HG02571 (cell line): Measurements from ENCODE around the gene PROSER1.
"Not testable (repeated sequence)": the region's sequence is repeated elsewhere in the genome, so short reads cannot be mapped to it uniquely, and the experiment has no call there.

Experiments
- ATAC-seq: cut with Tn5 transposase; IDR thresholded peaks from one replicate; pipeline ENCODE4 v1.9.1; 2021; ENCODE audit warnings: mild to moderate bottlenecking, moderate library complexity; ENCODE audit not compliant: unreplicated experiment

Gene PROSER1

GRCh38 chr13:39037880-39038568 is at the start of gene PROSER1, which contains the start of gene NHLRC3:
PROSER1 (minus strand) TSS chr13:39038089; CDS start chr13:39037242, 847 bp downstream.
NHLRC3 (plus strand) TSS chr13:39038456; CDS start chr13:39038640, 184 bp downstream.
- ATAC-seq: peak; percentile 66

DNA sequence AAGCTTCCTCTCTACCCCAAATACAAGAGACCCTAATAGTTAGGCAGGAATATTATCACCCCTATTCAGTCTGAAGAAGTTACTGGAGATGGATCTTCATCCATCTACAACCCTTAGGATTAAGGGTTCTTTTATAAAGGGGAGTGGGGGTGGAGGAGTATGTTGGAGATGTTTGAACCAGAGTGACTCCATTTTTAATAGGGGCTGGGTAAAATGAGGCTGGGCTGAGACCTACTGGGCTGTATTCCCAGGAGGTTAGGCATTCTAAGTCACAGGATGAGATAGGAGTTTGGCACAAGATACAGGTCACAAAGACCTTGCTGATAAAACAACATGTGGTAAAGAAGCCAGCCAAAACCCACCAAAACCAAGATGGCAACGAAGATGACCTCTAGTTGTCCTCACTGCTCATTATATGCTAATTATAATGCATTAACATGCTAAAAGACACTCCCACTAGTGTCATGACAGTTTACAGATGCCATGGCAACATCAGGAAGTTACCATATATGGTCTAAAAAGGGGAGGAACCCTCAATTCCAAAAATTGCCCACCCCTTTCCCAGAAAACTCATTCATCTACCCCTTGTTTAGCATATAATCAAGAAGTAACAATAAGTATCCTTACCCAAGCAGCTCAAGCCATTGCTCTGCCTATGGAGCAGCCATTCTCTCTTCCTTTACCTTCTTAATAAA is 48.5 kb upstream of the PROSER1 start:
- not testable (repeated sequence) for ATAC-seq

DNA sequence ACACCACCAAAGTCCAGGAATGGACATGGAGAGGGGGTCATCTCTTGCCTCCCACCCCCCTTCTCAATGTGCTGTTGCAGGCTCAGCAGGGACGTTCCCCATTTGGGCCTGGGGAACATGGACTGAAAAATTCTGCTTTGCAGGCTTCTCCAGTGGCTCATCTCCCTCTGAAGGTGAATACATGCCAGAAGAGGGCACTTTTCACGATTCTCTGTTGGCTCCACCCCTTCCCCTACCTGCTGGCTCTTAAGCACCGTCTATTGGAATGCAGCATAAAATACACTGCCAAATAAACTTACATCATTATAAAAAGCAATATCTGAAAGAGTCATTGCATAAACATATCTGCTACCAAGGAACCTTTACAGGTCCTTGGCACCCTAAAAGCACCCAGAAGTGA is 36.1 kb upstream of the PROSER1 start:
- no peak for ATAC-seq

DNA sequence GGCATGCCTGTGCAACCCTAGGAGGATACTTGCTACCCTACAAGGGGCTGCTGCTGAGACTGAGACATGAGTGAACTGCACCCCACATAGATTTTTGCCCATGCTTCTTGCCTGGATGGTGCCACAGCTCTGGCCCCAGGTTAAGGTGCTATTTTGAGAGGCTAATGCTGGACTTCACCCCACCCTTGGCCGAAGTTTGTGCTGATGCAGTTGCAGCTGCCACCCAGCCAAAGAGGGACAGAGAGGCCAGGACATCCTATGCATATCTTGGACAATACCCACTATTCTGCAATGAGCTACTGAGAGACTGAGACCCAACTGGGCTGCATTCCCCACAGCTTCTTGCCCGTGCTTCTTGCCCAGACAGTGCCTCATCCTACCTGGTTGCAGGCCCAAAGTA is 35.0 kb upstream of the PROSER1 start:
- no peak for ATAC-seq

DNA sequence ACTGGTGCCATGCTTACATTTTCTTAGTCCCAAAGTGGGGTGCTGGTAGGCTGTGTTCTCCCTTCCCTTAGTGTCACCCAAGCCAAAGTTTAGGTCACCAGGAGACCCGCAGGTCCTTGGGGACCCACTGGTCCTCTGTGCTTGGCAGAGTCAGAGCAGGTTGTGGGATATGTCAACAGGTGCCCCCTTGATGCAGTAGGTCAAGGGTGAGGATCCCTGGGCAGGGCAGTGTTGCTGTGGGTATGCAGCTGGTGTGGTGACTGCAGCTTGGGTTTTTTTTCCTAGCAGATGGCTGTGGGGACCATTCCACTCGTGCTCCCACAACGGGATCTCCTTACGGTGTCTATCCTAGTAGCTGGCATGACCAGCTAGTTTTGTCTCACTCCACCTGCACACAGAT is 24.1 kb upstream of the PROSER1 start:
- no peak for ATAC-seq

GRCh38 chr13:39058040-39058439 is 20.2 kb upstream of the PROSER1 start:
- ATAC-seq: no peak

DNA sequence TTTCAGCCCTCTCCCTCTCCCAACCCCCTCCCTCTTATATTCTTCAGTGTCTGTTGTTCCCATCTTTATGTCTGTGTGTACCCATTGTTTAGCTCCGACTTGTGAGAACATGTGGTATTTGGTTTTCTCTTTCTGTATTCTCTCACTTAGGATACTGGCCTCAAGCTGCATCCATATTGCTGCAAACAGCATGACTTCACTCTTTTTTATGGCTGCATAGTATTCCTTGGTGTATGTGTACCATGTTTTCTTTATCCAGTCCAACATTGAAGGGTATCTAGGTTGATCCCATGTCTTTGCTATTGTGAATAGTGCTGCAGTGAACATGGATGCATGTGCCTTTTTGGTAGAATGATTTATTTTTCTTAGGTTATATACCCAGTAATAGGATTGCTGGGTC is 18.1 kb upstream of the PROSER1 start:
- ATAC-seq: no peak

DNA sequence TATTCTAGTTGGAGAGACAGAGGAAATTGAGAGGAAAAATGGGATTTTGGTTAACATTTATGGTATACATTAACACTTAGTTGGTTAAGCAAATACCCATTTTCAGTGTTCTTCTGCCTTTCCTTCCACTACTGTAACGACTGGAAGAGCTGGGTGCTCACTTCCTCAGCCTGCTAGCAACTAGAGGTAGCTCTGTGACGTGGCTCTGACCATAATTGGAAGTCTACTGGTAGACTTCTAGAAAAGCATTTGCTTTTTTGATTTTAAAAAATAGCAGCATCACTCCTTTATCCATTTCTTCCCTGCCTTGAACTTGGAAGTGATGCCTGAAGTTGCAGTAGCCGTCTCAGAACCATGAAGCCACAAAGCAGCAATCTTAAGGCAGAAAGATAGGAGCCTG is 16.2 kb upstream of the PROSER1 start:
- ATAC-seq: no peak

DNA sequence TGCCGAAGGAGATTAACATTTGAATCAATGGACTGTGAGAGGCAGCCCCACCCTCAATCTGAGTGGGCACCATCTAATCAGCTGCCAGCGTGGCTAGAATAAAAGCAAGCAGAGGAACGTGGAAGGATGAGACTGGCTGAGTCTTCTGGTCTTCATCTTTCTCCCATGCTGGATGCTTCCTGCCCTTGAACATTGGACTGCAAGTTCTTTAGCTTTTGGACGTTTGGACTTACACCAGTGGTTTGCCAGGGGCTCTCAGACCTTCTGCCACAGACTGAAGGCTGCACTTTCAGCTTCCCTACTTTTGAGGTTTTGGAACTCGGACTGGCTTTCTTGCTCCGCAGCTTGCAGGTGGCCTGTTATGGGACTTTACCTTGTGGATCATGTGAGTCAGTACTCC is 15.1 kb upstream of the PROSER1 start:
- ATAC-seq: no peak

DNA sequence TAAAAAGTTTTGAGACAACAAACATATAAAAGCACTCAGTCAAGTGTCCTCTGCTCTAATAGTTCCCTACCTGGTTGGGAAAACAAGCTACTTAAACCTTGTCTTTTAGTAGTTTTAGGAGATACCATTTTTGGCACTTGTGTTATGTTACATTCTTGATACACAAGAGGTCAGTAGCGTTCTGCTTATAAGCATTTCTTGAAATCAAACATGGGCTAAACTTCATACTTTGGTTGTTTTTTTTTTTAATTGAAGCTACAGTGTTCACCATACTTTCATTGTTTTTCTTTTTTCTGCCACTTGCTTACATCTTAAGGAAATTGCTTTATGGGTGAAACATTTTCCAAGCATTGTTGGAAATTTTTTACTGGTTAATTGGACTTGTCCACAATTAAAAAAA is 13.3 kb upstream of the PROSER1 start:
- ATAC-seq: no peak

DNA sequence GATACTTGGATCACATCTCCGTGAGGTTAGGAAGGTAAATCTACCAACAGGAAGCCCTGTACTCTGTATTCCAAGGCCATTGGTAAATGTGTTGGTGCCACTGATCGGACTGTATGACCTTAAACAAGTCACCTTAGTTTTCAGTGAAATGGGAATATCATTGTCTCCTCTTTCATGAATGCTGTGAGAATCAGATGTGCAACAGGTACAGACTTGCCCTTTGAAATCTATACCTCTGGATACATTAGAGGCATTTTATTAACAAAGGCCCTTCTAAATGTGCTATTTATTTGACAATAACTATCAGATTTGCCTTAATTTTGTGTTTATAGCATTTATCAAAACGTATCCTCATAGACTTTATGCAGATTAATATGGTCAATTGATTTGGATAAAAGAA is 11.4 kb upstream of the PROSER1 start:
- no peak for ATAC-seq

DNA sequence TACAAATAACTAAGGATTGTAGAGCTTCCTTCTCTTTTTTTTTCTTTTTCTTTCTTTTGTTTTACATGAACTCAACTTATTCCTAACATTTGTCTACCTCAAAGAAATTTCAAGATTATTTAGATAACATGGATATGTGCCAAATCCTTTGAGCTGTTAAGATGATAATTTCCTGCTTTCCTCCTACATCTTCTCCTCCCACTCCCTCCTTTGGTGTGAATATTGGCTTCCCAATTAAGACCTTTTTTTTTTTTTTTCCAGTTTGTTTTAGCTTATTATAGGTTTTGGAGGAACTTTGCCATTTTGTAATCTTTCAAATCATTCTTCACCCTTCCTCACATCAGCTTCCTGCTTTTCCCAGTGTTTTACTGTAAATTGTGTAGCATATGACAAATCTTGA is 10.9 kb upstream of the PROSER1 start:
- ATAC-seq: no peak

DNA sequence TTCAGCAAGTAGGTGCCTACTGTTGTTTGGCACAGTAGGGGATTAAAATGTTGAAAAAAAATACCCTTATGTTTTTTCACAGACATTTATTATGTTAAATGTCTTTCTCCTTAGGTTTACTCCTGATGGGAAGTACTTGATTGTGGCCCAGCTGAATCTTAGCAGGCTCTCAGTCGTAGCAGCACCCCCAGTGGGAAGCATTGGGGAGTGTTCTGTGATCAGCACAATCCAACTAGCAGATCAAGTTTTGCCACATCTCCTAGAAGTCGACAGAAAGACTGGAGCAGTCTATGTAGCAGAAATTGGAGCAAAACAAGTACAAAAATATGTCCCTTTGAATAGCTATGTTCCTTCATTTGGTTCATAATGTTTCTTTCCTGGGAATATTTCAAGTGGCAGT is 9.7 kb upstream of the PROSER1 start:
- no peak for ATAC-seq

DNA sequence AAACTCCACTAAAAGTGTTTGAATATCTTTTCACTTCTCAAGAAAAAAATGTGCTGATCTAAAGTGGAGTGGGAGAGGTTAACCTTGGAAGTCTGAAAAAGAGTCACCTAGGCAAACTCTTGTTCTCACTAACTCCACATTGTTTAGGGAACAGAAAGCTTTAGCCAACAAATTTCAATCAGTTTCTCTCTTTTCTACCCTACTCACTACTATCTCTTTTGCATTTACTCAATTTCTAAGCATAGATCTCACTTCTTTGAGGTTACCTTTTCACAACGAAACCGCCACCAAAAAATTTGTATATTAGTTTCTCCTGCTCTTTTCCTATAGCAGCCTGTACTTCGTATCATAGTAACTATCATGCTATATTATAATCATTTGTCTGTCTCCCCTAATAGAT is 6.6 kb upstream of the PROSER1 start:
- peak; percentile 76 for ATAC-seq

GRCh38 chr13:39040206-39040605 is 2.3 kb upstream of the PROSER1 start:
- no peak for ATAC-seq

GRCh38 chr13:39039041-39039440 is 1.2 kb upstream of the PROSER1 start:
- ATAC-seq: no peak

GRCh38 chr13:39038569-39039030 is 711 bp upstream of the PROSER1 start:
- ATAC-seq: peak; percentile 37

DNA sequence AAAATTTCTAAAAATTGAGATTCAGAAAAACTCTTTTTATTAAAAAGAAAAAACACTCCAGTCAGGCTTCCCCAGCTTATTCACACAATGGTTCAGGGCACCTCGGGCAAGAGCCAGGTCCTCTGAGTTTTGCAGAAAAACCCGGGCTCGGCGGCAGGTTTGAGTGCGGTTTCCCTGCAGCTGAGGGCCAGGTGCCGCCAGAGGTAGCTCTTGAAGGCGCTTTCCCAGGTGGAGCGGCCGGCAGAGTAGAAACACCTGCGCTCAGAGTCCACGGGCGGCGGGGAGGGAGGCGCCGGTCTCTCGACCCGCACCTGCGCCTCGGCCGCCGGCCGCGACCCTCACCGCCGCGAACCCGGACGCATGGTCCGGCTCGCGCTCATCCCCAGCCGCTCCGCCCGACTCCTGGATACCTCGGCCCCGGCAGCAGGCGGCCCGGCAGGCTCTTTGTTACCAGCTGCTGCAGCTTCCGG is 444 bp downstream of the PROSER1 start:
- ATAC-seq: peak; percentile 27

- no peak for ATAC-seq
Observed at GRCh38 chr13:39036212-39036611, 1.7 kb downstream of the PROSER1 start.

- no peak for ATAC-seq
Observed at GRCh38 chr13:39035799-39036198, 2.1 kb downstream of the PROSER1 start.

- no peak for ATAC-seq
Observed at GRCh38 chr13:39035204-39035603, 2.7 kb downstream of the PROSER1 start.

GRCh38 chr13:39034085-39034484 is 3.8 kb downstream of the PROSER1 start:
- no peak for ATAC-seq
